Activated CD4-positive, CD25-positive, alpha-beta regulatory T cell treated with anti-CD3 and anti-CD28 coated beads, Interleukin-2, amount 50 U/mL, for 24 hours (primary cell): ENCODE measurements around the gene PTPRN2.

Source experiments
- ATAC-seq, 2 donors: fragments of 150-1000 bp; cut with Tn5 transposase; one replicate each; pipeline ENCODE4 v1.10.0; 2021; ENCODE audit warnings: mild to moderate bottlenecking in 1 of 2, moderate library complexity in 1 of 2

Gene PTPRN2

GRCh38 chr7:157637216-157637949 is 950.2 kb downstream of the PTPRN2 start:
- no peak for ATAC-seq

GRCh38 chr7:157635669-157636068 is 952.0 kb downstream of the PTPRN2 start:
- ATAC-seq, result no peak

GRCh38 chr7:157635148-157635500 is 952.5 kb downstream of the PTPRN2 start:
- ATAC-seq, result no peak

GRCh38 chr7:157634401-157635147 is 953.0 kb downstream of the PTPRN2 start:
- no peak for ATAC-seq

- no peak for ATAC-seq
Observed at GRCh38 chr7:157633465-157634185, 954.0 kb downstream of the PTPRN2 start.

- ATAC-seq, result no peak
Observed at GRCh38 chr7:157630301-157630853, 957.2 kb downstream of the PTPRN2 start.

GRCh38 chr7:157628456-157628855 is 959.2 kb downstream of the PTPRN2 start:
- ATAC-seq, result no peak

GRCh38 chr7:157627646-157628045 is 960.0 kb downstream of the PTPRN2 start:
- no peak for ATAC-seq

GRCh38 chr7:157627033-157627432 is 960.6 kb downstream of the PTPRN2 start:
- ATAC-seq, result no peak

GRCh38 chr7:157625973-157626742 is 961.5 kb downstream of the PTPRN2 start:
- peak in 1 of 2 donors; percentile 44 for ATAC-seq

GRCh38 chr7:157623556-157623955 is 964.1 kb downstream of the PTPRN2 start:
- no peak for ATAC-seq

- no peak for ATAC-seq
Observed at GRCh38 chr7:157622408-157623205, 965.0 kb downstream of the PTPRN2 start.

- no peak for ATAC-seq
Observed at GRCh38 chr7:157622000-157622399, 965.6 kb downstream of the PTPRN2 start.

- no peak for ATAC-seq
Observed at GRCh38 chr7:157621131-157621681, 966.4 kb downstream of the PTPRN2 start.

- ATAC-seq, result no peak
Observed at GRCh38 chr7:157620616-157621015, 967.0 kb downstream of the PTPRN2 start.

- ATAC-seq, result no peak
Observed at GRCh38 chr7:157619753-157620525, 967.7 kb downstream of the PTPRN2 start.

- no peak for ATAC-seq
Observed at GRCh38 chr7:157618823-157619606, 968.6 kb downstream of the PTPRN2 start.

GRCh38 chr7:157618091-157618726 is 969.4 kb downstream of the PTPRN2 start:
- no peak for ATAC-seq

- no peak for ATAC-seq
Observed at GRCh38 chr7:157617401-157617800, 970.2 kb downstream of the PTPRN2 start.
